Epithelial cell of esophagus (primary cell): ENCODE results near the gene FAM161A.
"Not testable (repeated sequence)": the region's sequence is repeated elsewhere in the genome, so short reads cannot be mapped to it uniquely, and the experiment has no call there.

Experiments
- DNase-seq: peaks from one replicate; pipeline ENCODE4 v3.0.0; 2010; ENCODE audit warnings: low read depth
- H3K4me3 ChIP-seq: 2 replicates; pipeline ENCODE4 v1.5.1; 2011; ENCODE audit warnings: mild to moderate bottlenecking, low read length, control low read depth
- TF ChIP-seq, protein P1 (sequence below): IDR thresholded peaks from 2 replicates; pipeline ENCODE4 v1.5.1; 2011; ENCODE audit warnings: low read depth, mild to moderate bottlenecking, low read length, control low read depth, inconsistent platforms; ENCODE audit not compliant: insufficient read depth; ENCODE audit errors: missing control alignments

The FAM161A gene

DNA sequence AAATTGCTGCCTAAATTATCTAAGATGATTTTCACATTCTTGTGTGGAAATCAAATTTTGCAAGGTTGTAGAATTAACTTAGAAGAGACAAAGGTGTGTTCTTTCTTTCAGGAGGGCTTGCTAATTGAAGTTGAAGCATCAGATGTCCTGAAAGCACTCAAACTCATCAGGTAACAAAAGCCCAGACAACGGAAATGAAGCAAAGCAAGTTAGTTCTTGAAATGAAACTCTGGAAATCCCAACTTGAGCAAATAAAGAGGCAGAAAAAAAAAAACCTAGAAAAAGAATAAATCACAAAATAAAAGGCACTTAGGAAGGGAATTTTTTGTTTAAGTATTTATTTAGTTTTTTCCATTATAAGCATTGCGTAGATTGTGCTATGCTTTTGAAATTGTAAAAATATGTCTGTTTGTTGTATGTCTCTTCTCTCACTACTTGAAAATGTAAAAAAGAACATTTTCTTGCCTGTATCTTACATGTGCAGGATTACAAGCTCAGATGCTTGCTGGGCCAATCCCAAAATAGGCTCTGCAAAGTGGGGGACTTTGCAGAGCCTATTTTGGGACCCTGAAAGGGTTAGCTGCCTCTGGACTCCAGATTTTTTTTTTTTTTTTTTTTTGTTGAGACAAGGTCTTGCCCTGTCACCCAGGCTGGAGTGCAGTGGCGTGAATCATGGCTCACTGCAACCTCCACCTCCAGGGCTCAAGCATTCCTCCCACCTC lies 46.7 kb downstream of the FAM161A start:
- DNase-seq: no peak
- no peak overlapping the region for H3K4me3 ChIP-seq
- TF ChIP-seq, protein P1, sequence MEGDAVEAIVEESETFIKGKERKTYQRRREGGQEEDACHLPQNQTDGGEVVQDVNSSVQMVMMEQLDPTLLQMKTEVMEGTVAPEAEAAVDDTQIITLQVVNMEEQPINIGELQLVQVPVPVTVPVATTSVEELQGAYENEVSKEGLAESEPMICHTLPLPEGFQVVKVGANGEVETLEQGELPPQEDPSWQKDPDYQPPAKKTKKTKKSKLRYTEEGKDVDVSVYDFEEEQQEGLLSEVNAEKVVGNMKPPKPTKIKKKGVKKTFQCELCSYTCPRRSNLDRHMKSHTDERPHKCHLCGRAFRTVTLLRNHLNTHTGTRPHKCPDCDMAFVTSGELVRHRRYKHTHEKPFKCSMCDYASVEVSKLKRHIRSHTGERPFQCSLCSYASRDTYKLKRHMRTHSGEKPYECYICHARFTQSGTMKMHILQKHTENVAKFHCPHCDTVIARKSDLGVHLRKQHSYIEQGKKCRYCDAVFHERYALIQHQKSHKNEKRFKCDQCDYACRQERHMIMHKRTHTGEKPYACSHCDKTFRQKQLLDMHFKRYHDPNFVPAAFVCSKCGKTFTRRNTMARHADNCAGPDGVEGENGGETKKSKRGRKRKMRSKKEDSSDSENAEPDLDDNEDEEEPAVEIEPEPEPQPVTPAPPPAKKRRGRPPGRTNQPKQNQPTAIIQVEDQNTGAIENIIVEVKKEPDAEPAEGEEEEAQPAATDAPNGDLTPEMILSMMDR: no peak

DNA sequence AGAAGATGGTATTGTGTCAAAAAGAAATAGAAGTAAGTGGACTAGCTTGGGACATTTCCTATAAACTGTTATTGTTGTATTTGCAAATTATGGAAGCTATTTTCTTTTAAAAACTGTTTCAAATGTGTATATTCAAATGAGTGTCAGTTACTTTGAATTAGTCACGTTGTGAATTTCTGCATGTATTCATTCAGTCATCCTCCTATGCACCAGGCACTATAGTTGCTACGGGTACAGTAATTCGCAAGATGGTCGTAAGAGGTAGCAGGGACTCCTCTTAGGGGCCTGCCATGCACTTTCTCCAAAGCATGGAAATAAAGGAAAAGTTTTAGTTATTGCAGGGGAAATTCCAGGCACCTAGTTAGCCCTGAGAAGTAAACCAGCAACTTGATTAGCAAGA lies 51.3 kb downstream of the FAM161A start:
- no peak overlapping the region for H3K4me3 ChIP-seq
- DNase-seq: no peak
- TF ChIP-seq, protein P1: no peak

DNA sequence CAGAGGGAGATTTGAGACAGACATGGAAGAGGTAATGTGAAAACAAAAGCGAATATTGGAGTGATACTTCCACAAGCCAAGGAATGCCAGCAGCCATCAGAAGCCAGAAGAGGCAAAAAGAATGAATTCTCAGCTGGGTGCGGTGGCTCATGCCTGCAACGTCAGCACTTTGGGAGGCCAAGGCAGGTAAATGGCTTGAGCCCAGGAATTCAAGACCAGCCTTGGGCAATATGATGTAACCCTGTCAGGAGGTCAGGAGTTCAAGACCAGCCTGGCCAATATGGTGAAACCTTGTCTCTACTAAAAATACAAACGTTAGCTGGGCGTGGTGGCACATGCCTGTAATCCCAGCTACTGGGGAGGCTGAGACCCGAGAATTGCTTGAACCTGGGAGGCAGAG lies 54.8 kb downstream of the FAM161A start:
- DNase-seq: no peak
- H3K4me3 ChIP-seq: no peak overlapping the region
- TF ChIP-seq, protein P1: no peak

DNA sequence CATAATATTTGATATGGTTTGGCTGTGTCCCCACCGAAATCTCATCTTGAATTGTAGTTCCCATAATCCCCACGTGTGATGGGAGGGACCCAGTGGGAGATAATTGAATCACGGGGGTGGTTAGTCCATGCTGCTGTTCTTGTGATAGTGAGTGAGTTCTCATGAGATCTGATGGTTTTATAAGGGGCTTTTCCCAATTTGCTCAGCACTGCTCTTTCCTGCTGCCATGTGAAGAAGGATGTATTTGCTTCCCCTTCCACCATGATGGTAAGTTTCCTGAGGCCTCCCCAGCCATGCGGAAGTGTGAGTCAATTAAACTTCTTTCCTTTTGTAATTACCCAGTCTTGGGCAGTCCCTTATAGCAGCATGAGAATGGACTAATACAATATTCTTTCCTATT lies 56.4 kb downstream of the FAM161A start:
- not testable (repeated sequence) for H3K4me3 ChIP-seq, DNase-seq

DNA sequence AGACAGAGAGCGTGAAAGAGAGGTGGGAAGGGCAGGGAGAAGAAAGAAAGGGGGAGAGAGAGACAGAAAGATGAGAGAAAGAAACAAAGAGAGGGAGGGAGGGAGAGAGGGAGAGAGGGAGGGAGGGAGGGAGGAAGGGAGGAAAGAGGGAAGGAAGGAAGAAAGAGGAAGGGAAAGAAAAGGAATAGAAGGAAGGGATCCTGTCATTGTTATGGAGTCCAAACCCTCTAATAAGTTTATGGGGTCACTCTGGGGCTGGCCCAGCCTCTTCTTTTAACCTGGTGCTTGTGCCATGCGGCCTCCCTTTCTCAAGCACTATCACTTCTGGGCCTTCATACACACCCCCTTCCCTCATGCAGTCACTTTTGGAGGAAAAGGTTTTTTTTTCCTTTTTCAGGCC lies 58.5 kb downstream of the FAM161A start:
- DNase-seq: no peak
- TF ChIP-seq, protein P1: no peak
- no peak overlapping the region for H3K4me3 ChIP-seq

DNA sequence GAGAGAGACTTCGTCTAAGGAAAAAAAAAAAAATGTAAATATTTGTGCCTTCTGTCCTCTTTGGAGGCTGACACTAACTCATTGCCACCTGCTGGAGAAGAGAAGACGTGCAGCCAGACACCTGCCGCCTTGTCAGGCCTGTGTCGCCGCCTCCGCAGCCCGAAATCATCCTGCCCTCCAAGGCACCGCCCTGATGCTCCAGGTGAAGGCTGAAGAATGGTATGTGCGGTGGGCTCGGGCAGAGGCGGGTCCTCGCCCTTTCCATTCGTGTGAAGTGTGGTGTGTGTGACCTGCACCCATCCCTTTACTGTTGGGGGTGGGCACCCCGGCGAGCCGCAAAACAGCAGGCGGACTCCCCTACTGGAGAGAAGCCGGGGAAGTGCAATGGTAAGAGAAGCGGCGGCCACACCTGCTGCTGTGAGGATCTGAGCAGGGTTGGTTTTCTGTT lies 60.4 kb downstream of the FAM161A start:
- H3K4me3 ChIP-seq: no peak overlapping the region
- DNase-seq: peak; percentile 78
- TF ChIP-seq, protein P1: peak; percentile 76

DNA sequence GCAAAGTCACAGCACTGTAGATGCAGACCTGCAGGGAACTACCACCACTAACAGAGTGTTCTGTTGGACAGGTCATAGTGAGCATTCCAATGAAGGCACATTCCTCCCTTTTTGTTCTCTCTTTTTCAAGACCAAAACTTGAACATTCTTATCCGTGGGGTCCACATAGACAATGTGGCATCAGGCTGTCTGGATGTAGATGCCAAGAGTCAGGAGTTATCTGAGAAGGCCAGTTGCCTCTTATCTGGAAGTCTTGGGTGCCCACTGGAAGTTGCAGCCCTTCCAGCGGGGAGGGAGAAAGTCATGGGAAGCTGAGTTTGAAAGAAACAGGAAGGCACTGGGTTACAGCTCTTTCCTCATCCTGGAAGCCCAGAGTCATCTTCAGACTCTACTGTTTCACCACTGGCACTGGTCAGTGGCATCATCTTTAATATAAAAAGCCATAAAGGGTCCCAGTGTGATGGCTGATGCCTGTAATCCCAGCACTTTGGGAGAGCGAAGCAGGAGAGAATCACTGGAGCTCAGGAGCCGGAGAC lies 61.4 kb downstream of the FAM161A start:
- DNase-seq: no peak
- TF ChIP-seq, protein P1: no peak
- H3K4me3 ChIP-seq: no peak overlapping the region
